HCT116 (cell line): ENCODE measurements around the gene RBM12. TPM values are rescaled to one million over a fixed set of nuclear protein-coding genes. Genes with fewer than 3 reads are reported as not detected.

Experiments used
- ATAC-seq: fragments of 200-7000 bp; cut with Tn5 transposase; 2 replicates; pipeline ENCODE4 v1.9.1; 2020; ENCODE audit warnings: mild to moderate bottlenecking, moderate library complexity
- BruUV-seq: library from RNA; stranded (reverse); fragments of 400-500 nt; replicated peaks from 2 replicates; lab custom pipeline; 2021; lab: Mats Ljungman, UMichigan
- CTCF ChIA-PET: fragments of 300-600 bp; sonication (Branson Sonifier 250); formaldehyde crosslinking; loops from one replicate; lab custom pipeline; 2021; ENCODE audit warnings: antibody characterized with exemption; lab: Charles Lee
- POLR2A ChIA-PET: fragments of 300-600, 350-600 bp; sonication (Branson Sonifier 250); formaldehyde crosslinking; loops from one replicate; lab custom pipeline; 2021; ENCODE audit warnings: antibody characterized with exemption; lab: Charles Lee
- RAD21 ChIA-PET, 2 experiments: fragments of 300-600 bp; sonication (Branson Sonifier 250); formaldehyde crosslinking; loops; one replicate each; lab custom pipeline; 2023; ENCODE audit warnings: low total read pairs in 2 of 2; ENCODE audit not compliant: uncharacterized antibody in 2 of 2, unreplicated experiment in 2 of 2, low non-redundant PET in 1 of 2; lab: Charles Lee
- DNase-seq: peaks from one replicate; pipeline ENCODE4 v3.0.0-alpha.2; 2010; ENCODE audit warnings: low read depth, low spot score
- H2AFZ ChIP-seq: fragments of 200-600 bp; shearing (Covaris generic), sonication (generic); 2 replicates; pipeline ENCODE4 v1.6.1; 2017; ENCODE audit warnings: low read depth, mixed run types, mixed read lengths, antibody characterized with exemption, low read length; ENCODE audit not compliant: poor library complexity, severe bottlenecking
- H3K27ac ChIP-seq: 2 replicates; pipeline ENCODE4 v1.5.1; 2012; ENCODE audit warnings: low read depth, low read length
- H3K27me3 ChIP-seq: fragments of 200-600 bp; sonication (generic); 2 replicates; pipeline ENCODE4 v1.6.1; 2016; ENCODE audit warnings: mixed run types, low read length, mixed read lengths; ENCODE audit not compliant: insufficient read depth
- H3K36me3 ChIP-seq, 2 experiments: fragments of 200-500 bp in 1 of 2; fragments of 200-600 bp in 1 of 2; sonication (Bioruptor generic) in 1 of 2; sonication (generic) in 1 of 2; 2 replicates each; pipeline versions ENCODE4 v1.5.1 to v1.6.1; 2014 to 2016; ENCODE audit warnings: low read length in 2 of 2, inconsistent platforms in 1 of 2, mixed read lengths in 1 of 2, mixed run types in 1 of 2; ENCODE audit not compliant: insufficient read depth in 2 of 2, control insufficient read depth in 1 of 2
- H3K4me1 ChIP-seq, 2 experiments: fragments of 200-600 bp in 1 of 2; sonication (generic) in 1 of 2; 2 replicates each; pipeline versions ENCODE4 v1.5.1 to v1.6.1; 2012 to 2017; ENCODE audit warnings: low read length in 2 of 2, inconsistent platforms in 1 of 2, mild to moderate bottlenecking in 1 of 2, mixed read lengths in 1 of 2, mixed run types in 1 of 2, moderate library complexity in 1 of 2; ENCODE audit not compliant: insufficient read depth in 2 of 2, control insufficient read depth in 1 of 2
- H3K4me2 ChIP-seq: fragments of 200-600 bp; sonication (generic); 2 replicates; pipeline ENCODE4 v1.6.1; 2017; ENCODE audit warnings: mixed run types, low read length, mixed read lengths
- H3K4me3 ChIP-seq, 2 experiments: fragments of 200-600 bp in 1 of 2; sonication (generic) in 1 of 2; replicated peaks in 1 of 2; 2 replicates each; pipeline ENCODE4 v1.5.1; 2011 to 2016; ENCODE audit warnings: low read length in 2 of 2, control low read depth in 1 of 2, low read depth in 1 of 2, mild to moderate bottlenecking in 1 of 2, mixed read lengths in 1 of 2, mixed run types in 1 of 2
- H3K79me2 ChIP-seq: fragments of 200-600 bp; sonication (generic); 2 replicates; pipeline ENCODE4 v1.6.1; 2017; ENCODE audit warnings: mild to moderate bottlenecking, mixed run types, low read length, moderate library complexity, mixed read lengths; ENCODE audit not compliant: insufficient read depth
- H3K9ac ChIP-seq: fragments of 200-600 bp; sonication (generic); 2 replicates; pipeline ENCODE4 v1.6.1; 2016; ENCODE audit warnings: low read length, mixed read lengths
- H3K9me2 ChIP-seq: fragments of 200-600 bp; sonication (generic), shearing (Covaris generic); 2 replicates; pipeline ENCODE4 v1.6.1; 2017; ENCODE audit warnings: mixed run types, mild to moderate bottlenecking, moderate library complexity; ENCODE audit not compliant: insufficient read depth
- H3K9me3 ChIP-seq, 2 experiments: fragments of 200-500 bp in 1 of 2; fragments of 200-600 bp in 1 of 2; sonication (Bioruptor generic) in 1 of 2; sonication (generic) in 1 of 2; 2 replicates each; pipeline ENCODE4 v1.6.1; 2014 to 2017; ENCODE audit warnings: low read length in 2 of 2, mixed read lengths in 2 of 2, inconsistent platforms in 1 of 2, low read depth in 1 of 2, mild to moderate bottlenecking in 1 of 2, mixed run types in 1 of 2, moderate library complexity in 1 of 2; ENCODE audit not compliant: control insufficient read depth in 1 of 2, insufficient read depth in 1 of 2
- H4K20me1 ChIP-seq: fragments of 200-600 bp; sonication (generic), shearing (Covaris generic); 2 replicates; pipeline ENCODE4 v1.6.1; 2017; ENCODE audit warnings: mixed run types, mild to moderate bottlenecking, moderate library complexity; ENCODE audit not compliant: insufficient read depth
- CTCF ChIP-seq, 3 experiments: fragments of 200-600 bp in 1 of 3; sonication (generic) in 1 of 3; IDR thresholded peaks in 2 of 3; conservative IDR thresholded peaks in 1 of 3; 2 replicates each; pipeline ENCODE4 v1.5.1; 2012 to 2017; ENCODE audit warnings: low read depth in 2 of 3, low read length in 2 of 3, antibody characterized with exemption in 1 of 3, borderline replicate concordance in 1 of 3, control low read depth in 1 of 3, mild to moderate bottlenecking in 1 of 3, mixed read lengths in 1 of 3, mixed run types in 1 of 3, moderate library complexity in 1 of 3; ENCODE audit not compliant: insufficient read depth in 1 of 3
- FOSL1 ChIP-seq: IDR thresholded peaks from 2 replicates; pipeline ENCODE4 v1.6.1; 2012; ENCODE audit warnings: low read depth
- JUND ChIP-seq: IDR thresholded peaks from 2 replicates; pipeline ENCODE4 v1.6.1; 2012
- SIN3A ChIP-seq: IDR thresholded peaks from 2 replicates; pipeline ENCODE4 v1.6.1; 2012; ENCODE audit warnings: low read depth
- ZBTB33 ChIP-seq: IDR thresholded peaks from 2 replicates; pipeline ENCODE4 v1.6.1; 2011; ENCODE audit warnings: mild to moderate bottlenecking, low read length, moderate library complexity; ENCODE audit not compliant: insufficient replicate concordance; ENCODE audit errors: extremely low read depth
- ZFX ChIP-seq: fragments of 450-650 bp; IDR thresholded peaks from 2 replicates; pipeline ENCODE4 v1.6.1; 2017
- ZNF274 ChIP-seq: fragments of 200-500 bp; sonication (Bioruptor generic); IDR thresholded peaks from 2 replicates; pipeline ENCODE4 v1.6.1; 2014; ENCODE audit warnings: mild to moderate bottlenecking, low read depth, low read length, inconsistent platforms
- intact Hi-C: fragments of 100-400 bp; cut with micrococcal nuclease; formaldehyde crosslinking; loops from 2 replicates; pipeline ENCODE4 v1.10.0; 2022
- total RNA-seq: library from RNA; stranded (reverse); gene quantifications from one replicate; pipeline ENCODE4 v1.2.1, GENCODE V29; 2021; ENCODE audit not compliant: unreplicated experiment

Gene RBM12
- total RNA-seq, 1 experiment from 2014 or later = 110 TPM

- no peak overlapping the region for H2AFZ ChIP-seq
- POLR2A ChIA-PET = no interaction called here
- H3K27me3 ChIP-seq = no peaks in the 10 kb centered on the region
- ATAC-seq = no peak
- H4K20me1 ChIP-seq = no peaks in the 10 kb centered on the region
- peaks cover 14 to 20% of the 10 kb centered on the region in 2 experiments; a peak in 3 of 4 replicates for H3K36me3 ChIP-seq
- CTCF ChIA-PET = no interaction called here
- BruUV-seq = no TSS peak
- intact Hi-C loops = no loop called here
- RAD21 ChIA-PET = no interaction called here
- H3K27ac ChIP-seq = no peak overlapping the region
- H3K9me2 ChIP-seq = no peaks in the 10 kb centered on the region
- DNase-seq = no peak
- TF ChIP-seq CTCF (IDR thresholded peaks at IDR 0.05 in 2 of 3, conservative IDR thresholded peaks at IDR 0.05 in 1 of 3; ENCODE audit: borderline replicate concordance in 1 of 3, insufficient read depth in 1 of 3, low read depth in 2 of 3, low read length in 2 of 3) = no peak
- no peak for TF ChIP-seq FOSL1
- TF ChIP-seq SIN3A = no peak
- no peak for TF ChIP-seq ZNF274
- no peak for TF ChIP-seq ZFX
- no peak for TF ChIP-seq JUND
- TF ChIP-seq ZBTB33 = no peak
- H3K9ac ChIP-seq = no peak overlapping the region
- H3K9me3 ChIP-seq = no peaks in the 10 kb centered on the region
- no peak overlapping the region for H3K4me3 ChIP-seq
- H3K4me1 ChIP-seq = no peaks in the 10 kb centered on the region
- no peak overlapping the region for H3K4me2 ChIP-seq
- no peaks in the 10 kb centered on the region for H3K79me2 ChIP-seq
Measured at GRCh38 chr20:35674921-35675320, 10.2 kb upstream of the RBM12 start.
